AG10803 (cell line): ENCODE data around the gene PRKAB1.
"Not testable (repeated sequence)": the region's sequence is repeated elsewhere in the genome, so short reads cannot be mapped to it uniquely, and the experiment has no call there.

Experiments used
- DNase-seq: peaks from one replicate; pipeline ENCODE4 v3.0.0; 2010; ENCODE audit warnings: low read depth
- H3K4me3 ChIP-seq: 2 replicates; pipeline ENCODE4 v1.5.1; 2011; ENCODE audit warnings: mild to moderate bottlenecking, low read length, control low read depth
- TF ChIP-seq, protein P1 (sequence below): conservative IDR thresholded peaks from 2 replicates; pipeline ENCODE4 v1.5.1; 2011; ENCODE audit warnings: mild to moderate bottlenecking, low read length, control low read depth, inconsistent platforms

Gene PRKAB1

DNA sequence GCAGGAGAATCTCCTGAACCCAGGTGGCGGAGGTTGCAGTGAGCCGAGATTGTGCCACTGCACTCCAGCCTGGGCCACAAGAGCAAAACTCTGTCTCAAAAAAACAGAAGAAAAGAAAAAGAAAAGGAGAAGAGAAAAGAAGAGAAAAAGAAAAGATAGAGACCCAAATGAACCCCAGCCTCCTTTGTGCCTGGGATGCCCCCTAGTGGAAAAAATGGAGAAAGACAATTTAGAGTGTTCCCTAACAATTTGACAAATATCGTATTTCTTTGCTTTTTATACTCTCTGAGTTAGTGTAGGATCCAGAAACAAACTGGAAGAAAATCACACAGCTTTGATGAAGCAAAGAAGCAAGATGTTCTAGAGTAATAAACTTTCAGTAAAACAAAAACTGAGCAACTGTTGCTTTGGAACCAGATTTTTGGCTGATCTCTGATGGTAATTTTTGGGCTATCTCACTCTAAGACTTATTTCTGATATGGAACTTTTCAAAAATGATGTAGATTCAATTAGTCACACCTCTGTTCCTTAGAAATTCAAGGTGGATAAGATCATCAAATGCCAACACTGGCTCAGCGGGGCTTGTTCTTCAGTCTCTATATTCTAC, 18.6 kb upstream of the PRKAB1 start:
- TF ChIP-seq, protein P1, sequence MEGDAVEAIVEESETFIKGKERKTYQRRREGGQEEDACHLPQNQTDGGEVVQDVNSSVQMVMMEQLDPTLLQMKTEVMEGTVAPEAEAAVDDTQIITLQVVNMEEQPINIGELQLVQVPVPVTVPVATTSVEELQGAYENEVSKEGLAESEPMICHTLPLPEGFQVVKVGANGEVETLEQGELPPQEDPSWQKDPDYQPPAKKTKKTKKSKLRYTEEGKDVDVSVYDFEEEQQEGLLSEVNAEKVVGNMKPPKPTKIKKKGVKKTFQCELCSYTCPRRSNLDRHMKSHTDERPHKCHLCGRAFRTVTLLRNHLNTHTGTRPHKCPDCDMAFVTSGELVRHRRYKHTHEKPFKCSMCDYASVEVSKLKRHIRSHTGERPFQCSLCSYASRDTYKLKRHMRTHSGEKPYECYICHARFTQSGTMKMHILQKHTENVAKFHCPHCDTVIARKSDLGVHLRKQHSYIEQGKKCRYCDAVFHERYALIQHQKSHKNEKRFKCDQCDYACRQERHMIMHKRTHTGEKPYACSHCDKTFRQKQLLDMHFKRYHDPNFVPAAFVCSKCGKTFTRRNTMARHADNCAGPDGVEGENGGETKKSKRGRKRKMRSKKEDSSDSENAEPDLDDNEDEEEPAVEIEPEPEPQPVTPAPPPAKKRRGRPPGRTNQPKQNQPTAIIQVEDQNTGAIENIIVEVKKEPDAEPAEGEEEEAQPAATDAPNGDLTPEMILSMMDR: peak; percentile 68
- H3K4me3 ChIP-seq: no peak overlapping the region
- no peak for DNase-seq

DNA sequence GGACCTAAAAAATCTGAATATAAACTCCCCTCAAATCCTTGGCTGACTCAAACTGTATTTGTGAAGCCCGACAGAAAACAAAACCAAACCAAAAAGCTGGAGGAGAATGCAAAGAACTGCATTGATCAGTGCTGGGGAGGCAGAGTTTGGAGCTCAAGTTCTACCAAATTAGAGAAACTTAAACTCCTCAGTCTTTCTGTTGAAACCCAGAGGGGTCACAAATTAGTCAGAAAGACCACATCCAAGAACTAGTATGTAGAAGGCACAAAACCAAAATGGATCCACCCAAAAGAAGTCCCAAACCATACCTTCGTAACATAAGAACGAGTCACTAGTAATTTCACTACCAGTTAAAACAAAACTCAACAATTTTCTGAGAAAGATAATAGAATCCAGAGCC, 15.3 kb upstream of the PRKAB1 start:
- TF ChIP-seq, protein P1: no peak
- no peak overlapping the region for H3K4me3 ChIP-seq

GRCh38 chr12:119657001-119657400, 10.9 kb upstream of the PRKAB1 start:
- not testable (repeated sequence) for DNase-seq, H3K4me3 ChIP-seq

More for the DNA sequence above, 15.3 kb upstream of the PRKAB1 start:
- no peak for DNase-seq

DNA sequence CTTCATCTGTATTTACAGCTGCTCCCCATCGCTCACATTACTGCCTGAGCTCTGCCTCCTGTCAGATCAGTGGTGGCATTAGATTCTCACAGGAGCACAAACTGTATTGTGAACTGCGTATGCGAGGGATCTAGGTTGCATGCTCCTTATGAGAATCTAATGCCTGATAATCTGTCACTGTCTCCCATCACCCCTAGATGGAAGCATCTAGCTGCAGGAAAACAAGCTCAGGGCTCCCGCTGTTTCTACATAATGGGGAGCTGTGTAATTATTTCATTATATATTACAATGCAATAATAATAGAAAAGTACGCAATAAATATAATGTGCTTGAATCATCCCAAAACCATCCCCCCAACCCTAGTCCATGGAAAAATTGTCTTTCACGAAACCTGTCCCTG, 9.8 kb upstream of the PRKAB1 start:
- TF ChIP-seq, protein P1: 0 out of 2 replicates have a peak, but pooled peaks have one; percentile 4
- not testable (repeated sequence) for H3K4me3 ChIP-seq, DNase-seq

DNA sequence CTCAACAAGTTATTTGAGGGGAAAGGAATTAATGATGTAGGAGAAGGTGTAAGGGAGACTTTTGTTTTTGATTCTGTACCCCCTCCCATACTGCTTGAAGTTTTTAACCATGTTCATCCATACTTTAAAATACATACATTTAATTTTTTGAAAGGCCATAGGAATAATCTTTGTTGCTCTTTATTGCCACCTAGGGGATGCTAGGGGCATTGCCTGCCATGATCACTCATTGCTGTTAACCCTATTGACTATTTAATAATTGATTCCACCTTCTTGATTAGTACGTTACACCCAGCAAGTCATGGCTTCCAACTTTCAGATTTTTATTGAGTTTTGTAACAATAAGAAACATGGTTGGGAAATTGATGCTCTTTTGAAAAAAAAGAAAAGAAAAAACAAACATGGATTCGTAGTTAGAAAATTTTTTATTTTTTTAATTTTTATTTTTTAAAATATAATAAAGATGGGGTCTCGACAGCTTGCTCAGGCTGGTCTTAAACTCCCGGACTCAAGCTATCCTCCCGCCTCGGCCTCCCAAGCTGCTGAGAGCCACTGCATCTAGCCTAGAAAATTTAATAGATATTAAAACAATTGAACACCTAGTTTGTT, 8.5 kb upstream of the PRKAB1 start:
- TF ChIP-seq, protein P1: peak; percentile 96
- DNase-seq: no peak
- H3K4me3 ChIP-seq: no peak overlapping the region

- TF ChIP-seq, protein P1: no peak
- DNase-seq: no peak
- no peak overlapping the region for H3K4me3 ChIP-seq
Observed at GRCh38 chr12:119660076-119660475, 7.9 kb upstream of the PRKAB1 start.

GRCh38 chr12:119661882-119662281, 6.1 kb upstream of the PRKAB1 start:
- no peak overlapping the region for H3K4me3 ChIP-seq
- TF ChIP-seq, protein P1: no peak
- no peak for DNase-seq

DNA sequence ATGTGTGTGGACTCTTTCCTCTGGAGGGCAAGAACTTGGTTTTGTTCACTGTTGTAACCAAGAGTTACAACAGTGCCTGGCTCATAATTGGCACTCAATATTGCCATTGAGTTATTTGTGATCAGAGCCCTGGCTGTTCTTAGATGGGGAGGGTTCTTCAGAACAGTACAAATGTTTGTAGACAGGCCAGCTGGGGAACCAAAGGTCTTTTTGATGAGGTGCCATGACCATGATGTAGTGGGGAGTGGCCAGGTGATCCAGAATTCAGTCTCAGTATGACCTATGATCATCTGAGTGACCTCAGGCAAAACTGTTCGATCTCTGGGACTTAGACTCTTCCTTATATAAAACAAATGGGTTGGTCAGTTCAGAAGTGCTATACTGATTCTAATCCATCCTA, 3.3 kb upstream of the PRKAB1 start:
- H3K4me3 ChIP-seq: no peak overlapping the region
- DNase-seq: no peak
- TF ChIP-seq, protein P1: no peak
